ENCODE data around the gene TLE7.

TLE7 gene

DNA sequence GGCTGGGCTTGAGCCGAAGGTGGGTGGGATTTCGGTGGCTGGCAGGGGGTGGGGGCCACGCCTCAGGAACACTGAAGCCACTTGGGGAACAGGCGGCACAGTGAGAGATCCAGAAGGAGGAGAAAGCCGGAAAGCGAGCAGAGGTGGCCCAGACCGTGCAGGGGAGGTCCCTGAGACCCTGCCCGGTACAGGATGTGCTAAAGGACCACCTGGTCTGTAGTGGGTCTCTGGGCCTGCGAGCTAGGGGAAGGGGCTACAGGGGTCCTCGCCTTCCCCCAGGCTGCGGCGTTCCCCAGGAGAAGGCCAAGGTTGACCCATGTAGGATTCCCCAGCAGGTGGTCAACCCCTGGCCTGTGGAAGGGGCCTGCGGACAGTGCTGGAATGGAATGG lies at the start of gene TLE7:
Gene TLE7 (minus strand): TSS at position 4 of the 390 bp plus-strand sequence. CDS start 8,730 bp downstream, outside the sequence.
- no peak for DNase-seq

GRCh38 chr16:71491054-71491453 lies 49.2 kb upstream of the TLE7 start:
- no peak for DNase-seq

GRCh38 chr16:71490361-71490760 lies 48.5 kb upstream of the TLE7 start:
- DNase-seq: no peak

DNA sequence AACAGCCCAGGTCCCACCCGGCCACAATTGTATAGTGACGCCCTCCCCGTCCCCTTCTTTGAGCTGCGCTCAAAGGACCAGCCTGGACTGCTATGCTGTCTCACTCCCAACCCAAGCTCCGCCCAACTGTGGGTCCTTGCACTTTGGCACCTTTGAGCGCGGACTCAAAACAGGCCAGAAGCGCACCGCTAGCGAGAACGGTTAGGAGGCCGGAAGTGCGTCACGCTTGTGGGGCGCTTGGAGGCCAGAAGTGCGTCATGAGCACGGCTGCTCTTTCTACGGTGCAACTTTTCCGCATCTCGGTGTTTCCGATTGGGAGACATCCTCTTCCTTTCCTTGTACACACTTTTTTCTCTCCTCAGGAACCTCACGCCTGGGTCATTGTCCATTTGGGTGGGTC lies 47.3 kb upstream of the TLE7 start, which contains the start of gene ZNF19:
Gene ZNF19 (minus strand): TSS at position 203 of the 400 bp plus-strand sequence. CDS start 7,210 bp downstream, outside the sequence.
- DNase-seq: no peak

DNA sequence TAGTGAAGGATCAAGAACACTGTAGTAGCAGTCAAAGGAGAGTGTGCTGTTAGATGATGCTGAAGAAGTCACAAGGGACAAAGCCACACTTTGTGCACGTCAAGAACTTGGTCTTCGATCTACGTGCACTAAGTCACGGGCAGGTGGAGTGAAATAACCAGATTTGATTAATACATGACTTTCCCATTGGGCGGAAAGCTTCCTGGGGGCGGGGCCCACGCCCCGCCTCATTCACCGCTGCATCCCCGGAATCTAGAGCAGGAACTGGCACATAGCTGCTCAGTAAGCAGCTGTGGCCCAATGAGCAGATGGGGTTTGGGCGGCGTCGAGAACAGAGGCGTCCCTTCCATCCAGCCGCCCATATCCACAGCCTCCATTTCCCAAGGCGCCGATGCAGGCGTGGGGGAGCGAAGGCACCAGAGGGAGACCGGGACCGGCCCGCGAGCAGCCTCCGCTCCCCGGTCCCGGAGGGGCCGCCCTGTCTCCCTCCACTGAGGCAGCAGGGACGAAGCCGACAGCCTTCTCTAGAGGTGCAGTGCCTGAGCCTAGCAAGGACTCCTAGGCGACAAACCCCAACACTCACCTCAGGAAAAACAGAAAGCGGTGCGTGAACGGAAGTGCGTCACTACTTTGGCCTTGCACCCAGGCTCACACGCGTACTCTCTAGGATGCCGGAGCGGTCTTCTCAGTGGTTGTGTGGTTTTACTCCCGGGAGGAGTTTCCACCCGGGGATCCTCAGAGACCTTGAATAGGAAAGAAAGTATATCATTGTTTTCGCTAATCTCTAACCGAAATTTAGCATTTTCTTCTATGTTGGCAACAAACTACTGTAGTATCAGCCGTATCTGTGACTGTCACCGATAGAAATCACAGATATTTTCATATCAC lies 42.4 kb upstream of the TLE7 start:
- peak; percentile 32 to 62 (median 44) for DNase-seq

- DNase-seq: no peak
These were observed 40.7 kb upstream of the TLE7 start for GRCh38 chr16:71482569-71482968.

- no peak for DNase-seq
These were observed 39.1 kb upstream of the TLE7 start for GRCh38 chr16:71480956-71481355.

GRCh38 chr16:71479420-71479819 lies 37.6 kb upstream of the TLE7 start:
- no peak for DNase-seq

- no peak for DNase-seq
These were observed 34.7 kb upstream of the TLE7 start for GRCh38 chr16:71476457-71477124.

GRCh38 chr16:71474864-71475263 lies 33.0 kb upstream of the TLE7 start:
- DNase-seq: no peak

DNA sequence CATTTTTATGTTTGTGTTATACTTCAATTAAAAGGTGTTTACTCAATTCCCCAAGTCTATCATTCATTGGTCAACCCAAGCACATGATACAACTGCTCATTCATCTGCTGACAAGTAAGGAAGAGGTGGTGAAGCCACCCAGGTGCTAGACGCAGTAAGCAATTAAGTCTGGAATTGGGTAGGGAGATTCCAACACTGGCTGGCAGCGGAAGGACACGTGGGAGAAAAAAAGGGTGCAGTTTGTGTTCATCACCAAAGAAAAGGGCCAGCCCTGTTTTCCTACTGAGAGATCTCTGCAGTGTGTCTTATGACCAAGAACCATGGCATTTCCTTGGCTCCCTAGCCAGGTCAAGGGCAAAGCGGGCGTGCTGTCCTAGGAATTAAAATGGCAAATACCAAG lies 32.0 kb upstream of the TLE7 start:
- DNase-seq: no peak

GRCh38 chr16:71472931-71473330 lies 31.1 kb upstream of the TLE7 start:
- DNase-seq: no peak

- no peak for DNase-seq
These were observed 30.2 kb upstream of the TLE7 start for GRCh38 chr16:71472051-71472450.

DNA sequence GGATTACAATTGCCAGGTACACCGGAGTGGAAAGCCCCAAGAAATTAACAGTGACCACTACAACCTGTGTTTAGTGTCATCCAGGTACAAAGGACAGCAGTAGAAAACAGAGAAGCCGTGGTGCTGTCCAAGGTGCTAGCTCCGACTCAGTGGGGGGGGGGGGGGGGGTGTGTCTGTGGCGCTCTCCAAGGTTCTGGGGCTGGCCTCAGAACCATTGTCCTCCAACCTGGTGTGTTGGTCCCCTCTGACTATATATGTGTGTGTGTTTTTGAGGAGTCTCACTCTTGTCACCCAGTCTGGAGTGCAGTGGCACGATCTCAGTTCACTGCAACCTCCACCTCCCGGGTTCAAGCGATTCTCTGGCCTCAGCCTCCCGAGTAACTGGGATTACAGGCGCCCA lies 26.0 kb upstream of the TLE7 start:
- peak; percentile 4 to 28 (median 10) for DNase-seq

GRCh38 chr16:71464231-71464630 lies 22.4 kb upstream of the TLE7 start:
- no peak for DNase-seq

DNA sequence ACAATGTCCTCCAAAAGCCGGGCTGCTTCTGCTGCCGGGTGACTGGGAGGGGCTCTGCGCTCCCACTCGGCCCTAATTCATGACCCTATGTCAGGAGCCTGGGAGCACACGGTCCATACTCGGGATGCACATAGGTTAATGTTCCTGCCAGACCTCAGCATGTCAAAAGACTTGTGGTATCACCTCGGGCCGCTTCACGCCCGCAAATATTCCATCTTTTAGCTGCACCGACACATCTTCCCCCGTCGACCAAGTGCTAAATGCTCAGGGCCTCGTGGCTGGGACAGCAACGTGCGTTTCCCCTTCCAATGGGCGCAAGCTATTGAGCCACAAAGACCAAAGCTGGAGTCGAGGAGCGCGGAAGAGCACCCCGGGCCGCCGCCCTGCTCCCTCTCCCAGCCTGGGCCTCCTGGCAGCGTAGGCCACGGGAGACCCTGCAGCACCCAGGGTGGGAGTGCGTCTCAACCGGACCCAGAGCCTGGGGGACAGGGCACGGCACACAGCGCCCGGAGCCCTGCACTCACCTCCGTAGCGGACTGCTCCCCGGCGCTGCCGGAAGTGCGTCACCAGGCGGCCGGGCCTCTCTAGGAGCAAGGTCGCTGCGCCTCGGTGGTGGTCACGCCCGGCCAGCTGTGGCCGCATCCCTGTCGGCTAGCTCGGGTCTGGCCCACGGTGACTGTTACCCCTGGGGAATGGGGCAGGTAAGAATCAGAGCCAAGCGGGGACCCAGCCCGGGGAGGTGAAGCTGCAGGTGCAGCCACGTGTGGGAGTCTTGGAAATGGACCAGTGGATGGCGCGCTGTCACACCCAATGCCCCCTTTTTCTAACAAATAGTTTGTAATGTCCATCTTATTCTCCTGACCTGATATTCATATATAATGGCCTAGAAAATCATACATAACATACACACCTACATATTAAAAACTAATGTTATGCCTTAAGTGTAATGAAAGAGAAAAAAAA lies 20.1 kb upstream of the TLE7 start, which contains the start of gene ZNF23:
Gene ZNF23 (minus strand): TSS at position 562 of the 963 bp plus-strand sequence. CDS start 5,451 bp downstream, outside the sequence.
- peak; percentile 51 to 71 (median 56) for DNase-seq

GRCh38 chr16:71460941-71461340 lies 19.1 kb upstream of the TLE7 start:
- no peak for DNase-seq

GRCh38 chr16:71460236-71460635 lies 18.4 kb upstream of the TLE7 start:
- DNase-seq: no peak

- DNase-seq: no peak
These were observed 17.7 kb upstream of the TLE7 start for GRCh38 chr16:71459510-71459909.

DNA sequence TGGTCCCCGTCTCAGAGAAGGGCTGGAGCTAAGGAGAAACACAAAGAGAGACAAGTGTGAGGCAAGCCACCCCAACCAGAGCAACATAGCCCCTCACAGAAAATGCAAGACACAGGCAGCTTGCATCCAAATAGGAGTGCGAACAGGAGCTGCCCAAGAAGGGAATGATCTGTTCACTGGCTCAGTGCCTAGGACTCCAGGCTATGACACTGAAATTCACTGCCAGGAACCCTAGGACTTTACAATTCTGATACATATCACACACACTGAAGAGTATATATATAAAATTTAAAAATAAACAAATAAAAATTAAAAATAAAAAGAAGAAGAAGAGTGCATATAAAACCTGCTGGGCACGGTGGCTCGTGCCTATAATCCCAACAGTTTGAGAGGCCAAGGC lies 14.9 kb upstream of the TLE7 start:
- no peak for DNase-seq

DNA sequence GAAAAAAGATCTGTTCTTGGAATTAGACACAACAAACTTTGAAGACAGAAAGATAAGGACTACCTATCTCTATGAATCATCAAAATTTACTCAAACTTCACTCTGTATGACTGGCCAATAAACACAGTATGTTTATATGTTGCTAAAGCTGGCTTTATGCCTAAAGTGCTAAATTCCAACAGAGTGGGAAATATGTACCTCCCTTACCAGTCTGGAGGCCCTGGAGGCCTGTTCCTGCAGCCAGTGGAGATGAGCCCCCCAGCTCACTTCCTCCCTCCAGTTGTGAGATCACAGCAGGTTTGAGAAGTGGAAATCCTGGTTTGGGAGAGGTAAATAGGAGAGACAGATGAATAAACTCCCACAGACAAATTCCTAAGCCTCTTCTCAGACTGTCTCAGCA lies 11.2 kb upstream of the TLE7 start:
- no peak for DNase-seq

GRCh38 chr16:71449020-71449419 lies 7.2 kb upstream of the TLE7 start:
- DNase-seq: no peak

All from activated naive CD4-positive, alpha-beta T cell (primary cell).